GM18951 (cell line): ENCODE data around the gene TMEM139.
"Not testable (repeated sequence)": the region's sequence is repeated elsewhere in the genome, so short reads cannot be mapped to it uniquely, and the experiment has no call there.

Source experiments
- POLR2A ChIP-seq: IDR thresholded peaks from 4 replicates; pipeline ENCODE4 v1.6.1; 2011; ENCODE audit warnings: mild to moderate bottlenecking; ENCODE audit not compliant: insufficient read length, insufficient read depth; ENCODE audit errors: extremely low read depth
- in situ Hi-C: fragments of 300-500 bp; cut with MboI; formaldehyde crosslinking; loops from one replicate; pipeline ENCODE4 v1.12.0; 2022; ENCODE audit warnings: low sequenced_read_pairs, mixed read lengths, inconsistent platforms; ENCODE audit not compliant: unreplicated experiment

Gene TMEM139

DNA sequence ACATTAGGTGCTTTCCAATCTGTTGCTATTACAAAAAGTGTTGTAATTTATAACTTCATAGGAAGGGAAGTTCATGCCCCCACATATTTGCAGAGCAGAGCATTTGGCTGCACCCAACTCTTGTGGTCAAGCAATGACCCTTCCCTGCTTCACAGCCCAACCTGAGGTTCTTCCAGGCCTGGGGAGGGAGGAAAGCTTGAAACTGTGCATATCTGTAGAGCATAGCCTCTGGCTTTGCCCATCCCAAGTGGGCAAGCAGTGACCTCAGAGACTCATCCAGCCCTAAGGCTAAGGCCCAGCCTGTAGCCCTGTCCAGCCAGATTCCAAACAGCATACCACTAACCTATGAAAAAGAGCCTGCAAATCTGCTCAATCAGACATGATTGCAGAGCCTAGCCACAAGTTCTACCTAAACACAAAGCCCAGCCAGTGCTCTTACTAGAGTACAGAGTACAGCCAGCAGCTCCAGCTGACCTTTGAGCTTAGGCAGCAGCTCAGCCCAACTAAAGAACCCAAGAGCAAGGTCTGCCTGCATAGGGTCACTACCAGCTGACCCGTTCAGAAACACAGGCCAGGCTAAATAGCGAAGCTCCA, 35.9 kb upstream of the TMEM139 start:
- in situ Hi-C loops: no loop called here
- TF ChIP-seq POLR2A: no peak

DNA sequence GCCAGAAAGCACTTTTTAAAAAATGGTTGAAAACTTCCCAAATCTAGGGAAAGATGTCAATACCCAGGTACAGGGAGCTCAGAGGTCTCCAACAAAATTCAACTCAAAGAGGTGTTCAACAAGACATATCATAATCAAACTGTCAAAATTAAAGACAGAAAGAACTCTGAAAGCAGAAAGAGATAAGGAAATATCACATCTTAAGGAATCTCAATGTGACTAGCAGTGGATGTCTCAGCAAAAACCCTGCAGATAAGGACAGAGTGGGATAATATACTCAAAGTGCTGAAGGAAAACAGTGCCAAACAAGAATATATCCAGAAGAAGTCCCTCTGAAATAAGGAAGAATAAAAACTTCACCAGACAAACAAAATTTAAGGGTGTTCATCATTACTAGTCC, 34.6 kb upstream of the TMEM139 start:
- TF ChIP-seq POLR2A: no peak
- in situ Hi-C loops: loop anchor here (10.0 kb wide), 1 partner anchor 165 kb away; no protein-coding TSS in a partner anchor

- in situ Hi-C loops: loop anchor here (10.0 kb wide), 1 partner anchor 164 kb away; no protein-coding TSS in a partner anchor
- TF ChIP-seq POLR2A: no peak
These were observed 33.9 kb upstream of the TMEM139 start for GRCh38 chr7:143250822-143251221.

- in situ Hi-C loops: loop anchor here (10.0 kb wide), 1 partner anchor 163 kb away; no protein-coding TSS in a partner anchor
- TF ChIP-seq POLR2A: no peak
These were observed 32.8 kb upstream of the TMEM139 start for GRCh38 chr7:143252006-143252405.

DNA sequence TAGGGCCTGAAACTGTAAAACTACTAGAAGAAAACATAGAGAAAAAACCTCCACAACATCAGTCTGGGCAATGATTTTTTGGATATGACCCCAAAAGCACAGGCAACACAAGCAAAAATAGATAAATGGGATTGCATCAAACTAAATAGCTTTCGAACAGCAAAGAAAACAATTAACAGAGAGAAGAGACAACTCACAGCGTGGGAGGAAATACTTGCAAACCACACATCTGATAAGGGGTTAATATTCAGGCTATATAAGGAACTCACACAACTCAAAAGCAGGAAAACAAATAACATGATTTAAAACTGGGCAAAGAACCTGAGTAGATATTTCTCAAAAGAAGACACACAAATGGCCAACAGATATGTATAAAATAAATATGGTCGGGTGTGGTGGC, 29.2 kb upstream of the TMEM139 start:
- in situ Hi-C loops: loop anchor here (10.0 kb wide), 1 partner anchor 159 kb away; no protein-coding TSS in a partner anchor
- TF ChIP-seq POLR2A: no peak

DNA sequence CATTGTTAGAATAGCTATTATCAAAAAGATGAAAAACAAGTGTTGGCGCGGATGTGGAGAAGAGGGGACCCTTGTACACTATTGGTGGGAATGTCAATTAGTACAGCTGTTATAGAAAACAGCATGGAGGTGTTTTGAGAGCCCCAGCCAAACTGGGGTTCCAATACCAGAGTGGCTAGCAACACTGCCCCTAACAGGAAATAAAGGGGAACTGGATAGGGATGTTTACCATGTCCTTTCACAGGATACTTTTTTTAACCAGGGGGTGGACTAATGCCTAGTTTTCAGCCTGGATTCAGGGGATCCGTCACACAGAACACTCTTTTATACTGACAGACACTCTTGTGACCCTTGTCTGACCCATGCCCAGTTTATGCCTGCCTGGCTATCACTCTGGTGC, 28.4 kb upstream of the TMEM139 start:
- no peak for TF ChIP-seq POLR2A

GRCh38 chr7:143256932-143257331, 27.8 kb upstream of the TMEM139 start:
- in situ Hi-C loops: loop anchor here (10.0 kb wide), 1 partner anchor 158 kb away; no protein-coding TSS in a partner anchor
- TF ChIP-seq POLR2A: no peak

More for the DNA sequence above, 28.4 kb upstream of the TMEM139 start:
- in situ Hi-C loops: loop anchor here (10.0 kb wide), 1 partner anchor 158 kb away; no protein-coding TSS in a partner anchor

- TF ChIP-seq POLR2A: no peak
- in situ Hi-C loops: loop anchor here (10.0 kb wide), 1 partner anchor 157 kb away; no protein-coding TSS in a partner anchor
These were observed 27.3 kb upstream of the TMEM139 start for GRCh38 chr7:143257501-143257900.

DNA sequence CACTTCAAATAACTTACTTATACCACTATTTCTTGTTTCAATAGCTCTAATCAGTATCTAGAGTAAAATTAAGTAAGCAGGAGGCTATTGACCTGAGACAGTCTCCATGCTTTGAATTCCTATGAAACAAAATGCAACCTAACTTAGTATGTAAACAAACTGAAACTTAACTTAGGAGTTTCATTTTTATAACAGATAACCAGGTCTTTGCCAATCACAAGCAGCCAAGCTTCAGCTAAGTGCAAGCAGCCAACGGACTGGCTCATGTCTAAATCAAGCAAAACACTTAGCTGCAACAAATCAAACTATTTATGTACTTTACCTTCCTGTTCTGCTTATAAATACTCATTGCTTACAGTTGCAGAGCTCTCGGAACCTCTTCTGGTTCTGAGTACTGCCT, 25.9 kb upstream of the TMEM139 start:
- in situ Hi-C loops: loop anchor here (10.0 kb wide), 1 partner anchor 156 kb away; no protein-coding TSS in a partner anchor
- TF ChIP-seq POLR2A: no peak

DNA sequence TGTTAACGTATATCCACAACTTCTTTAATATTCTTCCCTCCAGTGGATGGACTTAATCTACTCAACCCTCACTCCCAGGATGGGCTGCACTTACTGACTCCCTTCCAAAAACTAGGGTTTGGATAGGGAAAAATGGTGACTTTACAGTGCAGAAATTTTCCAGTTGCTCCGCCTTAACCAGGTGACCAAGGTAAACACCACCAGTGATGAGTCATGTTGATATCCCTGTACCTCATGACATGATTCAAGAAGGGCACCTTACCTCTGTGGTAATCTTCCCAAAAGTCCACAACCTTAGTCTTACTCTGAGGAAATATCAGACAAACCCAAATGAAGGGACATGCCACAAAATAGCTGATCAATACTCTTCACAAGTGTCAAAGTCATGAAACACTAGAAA, 25.0 kb upstream of the TMEM139 start:
- in situ Hi-C loops: loop anchor here (10.0 kb wide), 1 partner anchor 155 kb away; no protein-coding TSS in a partner anchor
- no peak for TF ChIP-seq POLR2A

- in situ Hi-C loops: no loop called here
- no peak for TF ChIP-seq POLR2A
These were observed 22.9 kb upstream of the TMEM139 start for GRCh38 chr7:143261901-143262300.

- peak; percentile 96 for TF ChIP-seq POLR2A
- in situ Hi-C loops: no loop called here
These were observed 21.2 kb upstream of the TMEM139 start, which contains the start of gene GSTK1 for GRCh38 chr7:143263266-143264195. GSTK1 (plus strand) TSS chr7:143263441; CDS start chr7:143263514, 73 bp downstream.

- in situ Hi-C loops: not testable (repeated sequence)
These were observed 20.6 kb upstream of the TMEM139 start for GRCh38 chr7:143264196-143264568.

DNA sequence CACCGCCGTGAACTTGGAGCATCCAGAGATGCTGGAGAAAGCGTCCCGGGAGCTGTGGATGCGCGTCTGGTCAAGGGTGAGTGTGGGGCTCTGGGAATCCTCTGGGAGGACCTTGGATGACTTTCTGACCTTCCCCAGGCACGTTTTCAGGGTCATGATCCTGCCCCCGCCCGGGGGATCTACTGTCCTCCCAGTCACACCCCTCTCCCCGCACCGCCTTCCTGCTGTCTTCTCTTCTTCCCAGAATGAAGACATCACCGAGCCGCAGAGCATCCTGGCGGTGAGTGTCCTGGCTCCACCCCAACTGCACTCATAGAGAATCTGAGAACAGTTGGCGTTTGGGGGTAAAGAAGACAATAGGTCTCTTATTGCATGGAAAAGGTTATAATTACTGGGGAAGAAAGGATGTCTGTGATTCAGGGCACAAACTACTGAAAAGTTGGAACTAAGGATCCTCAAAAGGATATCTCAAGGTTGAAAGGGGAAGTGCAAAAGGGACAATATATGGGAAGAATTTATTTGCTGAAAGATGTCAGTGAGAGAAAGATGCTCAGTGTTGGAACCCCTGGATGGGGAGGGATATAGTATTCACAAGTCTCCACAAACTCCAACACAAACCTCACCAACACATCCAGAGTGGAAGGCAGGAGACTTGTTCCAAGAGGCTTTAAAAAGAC, 19.6 kb upstream of the TMEM139 start:
- in situ Hi-C loops: no loop called here
- TF ChIP-seq POLR2A: no peak
